ENCODE results near the gene ARHGAP26.

The ARHGAP26 gene

GRCh38 chr5:143238620-143239019, 468.4 kb downstream of the ARHGAP26 start:
- DNase-seq (ENCODE audit: low read depth, low spot score), result no peak

- no peak for DNase-seq (ENCODE audit: low read depth, low spot score)
These were observed 469.8 kb downstream of the ARHGAP26 start for GRCh38 chr5:143239882-143240518.

- DNase-seq (ENCODE audit: low read depth, low spot score), result no peak
These were observed 471.7 kb downstream of the ARHGAP26 start for GRCh38 chr5:143241892-143242291.

- DNase-seq (ENCODE audit: low read depth, low spot score), result no peak
These were observed 472.9 kb downstream of the ARHGAP26 start for GRCh38 chr5:143243103-143243502.

GRCh38 chr5:143244000-143244736, 474.0 kb downstream of the ARHGAP26 start:
- no peak for DNase-seq (ENCODE audit: low read depth, low spot score)

- DNase-seq (ENCODE audit: low read depth, low spot score), result no peak
These were observed 474.8 kb downstream of the ARHGAP26 start for GRCh38 chr5:143244990-143245389.

GRCh38 chr5:143245929-143246561, 475.9 kb downstream of the ARHGAP26 start:
- no peak for DNase-seq (ENCODE audit: low read depth, low spot score)

GRCh38 chr5:143247134-143247815, 477.1 kb downstream of the ARHGAP26 start:
- DNase-seq (ENCODE audit: low read depth, low spot score), result no peak

GRCh38 chr5:143248391-143248790, 478.2 kb downstream of the ARHGAP26 start:
- no peak for DNase-seq (ENCODE audit: low read depth, low spot score)

GRCh38 chr5:143248822-143249579, 478.8 kb downstream of the ARHGAP26 start:
- DNase-seq (ENCODE audit: low read depth, low spot score), result no peak

- no peak for DNase-seq (ENCODE audit: low read depth, low spot score)
These were observed 479.7 kb downstream of the ARHGAP26 start for GRCh38 chr5:143249851-143250250.

- DNase-seq (ENCODE audit: low read depth, low spot score), result no peak
These were observed 481.0 kb downstream of the ARHGAP26 start for GRCh38 chr5:143251190-143251589.

GRCh38 chr5:143251946-143252345, 481.8 kb downstream of the ARHGAP26 start:
- DNase-seq (ENCODE audit: low read depth, low spot score), result no peak

- no peak for DNase-seq (ENCODE audit: low read depth, low spot score)
These were observed 484.6 kb downstream of the ARHGAP26 start for GRCh38 chr5:143254819-143255218.

GRCh38 chr5:143258559-143259253, 488.5 kb downstream of the ARHGAP26 start:
- DNase-seq (ENCODE audit: low read depth, low spot score), result no peak

- no peak for DNase-seq (ENCODE audit: low read depth, low spot score)
These were observed 489.1 kb downstream of the ARHGAP26 start for GRCh38 chr5:143259254-143259605.

- DNase-seq (ENCODE audit: low read depth, low spot score), result no peak
These were observed 491.7 kb downstream of the ARHGAP26 start for GRCh38 chr5:143261748-143262392.

GRCh38 chr5:143262393-143263174, 492.4 kb downstream of the ARHGAP26 start:
- DNase-seq (ENCODE audit: low read depth, low spot score), result no peak

GRCh38 chr5:143263272-143263810, 493.2 kb downstream of the ARHGAP26 start:
- DNase-seq (ENCODE audit: low read depth, low spot score), result no peak

Data from iPS DF 19.7 (cell line).